Activated naive CD8-positive, alpha-beta T cell treated with anti-CD3 and anti-CD28 coated beads, Interleukin-2, amount 10 ng/mL, durations not matched to agents 7 days and 5 days (primary cell): ENCODE data around the gene TNRC6B. TPM values are rescaled to one million over a fixed set of nuclear protein-coding genes. Genes with fewer than 3 reads are reported as not detected.
"Not testable (repeated sequence)": the region's sequence is repeated elsewhere in the genome, so short reads cannot be mapped to it uniquely, and the experiment has no call there.

Experiments
- ATAC-seq: fragments of 150-1000 bp; cut with Tn5 transposase; one replicate; pipeline ENCODE4 v1.10.0; 2021; ENCODE audit warnings: low read depth, moderate library complexity
- POLR2A ChIA-PET: fragments of 350-600 bp; sonication (Branson Sonifier 250); formaldehyde crosslinking; loops from one replicate; lab custom pipeline; 2021; ENCODE audit warnings: antibody characterized with exemption; lab: Charles Lee
- DNase-seq: peaks from one replicate; pipeline ENCODE4 v3.0.0; 2021
- H3K27ac Mint-ChIP-seq: one replicate; pipeline ENCODE4 v1.8.0; 2022; ENCODE audit warnings: mild to moderate bottlenecking, mixed read lengths
- H3K27me3 Mint-ChIP-seq: one replicate; pipeline ENCODE4 v1.8.0; 2022; ENCODE audit warnings: mild to moderate bottlenecking, moderate library complexity, mixed read lengths
- H3K36me3 Mint-ChIP-seq: one replicate; pipeline ENCODE4 v1.8.0; 2021; ENCODE audit warnings: mild to moderate bottlenecking, mixed read lengths
- H3K4me1 Mint-ChIP-seq: one replicate; pipeline ENCODE4 v1.8.0; 2021; ENCODE audit warnings: mixed read lengths
- H3K4me3 Mint-ChIP-seq: one replicate; pipeline ENCODE4 v1.8.0; 2022; ENCODE audit warnings: mild to moderate bottlenecking, moderate library complexity, mixed read lengths
- H3K9me3 Mint-ChIP-seq: one replicate; pipeline ENCODE4 v1.8.0; 2021; ENCODE audit warnings: mixed read lengths
- total RNA-seq, 2 experiments: library from RNA; stranded (reverse); gene quantifications; one replicate each; pipeline ENCODE4 v1.2.3, GENCODE V29; 2021

Gene TNRC6B
- total RNA-seq, 2 experiments from 2014 or later: 89.6 to 91.4 TPM

GRCh38 chr22:40175611-40176244, 2.0 kb upstream of the TNRC6B start:
- Mint-ChIP-seq H3K27ac (peak overlapping the region; percentile 47), H3K4me3 (peak overlapping the region; percentile 32), H3K27me3 (no peaks in the 10 kb centered on the region), H3K4me1 (peaks cover 33% of the 10 kb centered on the region), H3K36me3 (peaks cover 8% of the 10 kb centered on the region), H3K9me3 (no peaks in the 10 kb centered on the region)
- POLR2A ChIA-PET: interaction anchor here (3.6 to 4.6 kb wide), 2 partner anchors 131 to 171 kb away, joined by 29 to 104 read pairs; partner anchors contain the start of gene ADSL
- DNase-seq (no peak), ATAC-seq (no peak)

GRCh38 chr22:40176921-40177737, 596 bp upstream of the TNRC6B start:
- peaks cover 36% of the 10 kb centered on the region for H3K4me1 Mint-ChIP-seq
- no peaks in the 10 kb centered on the region for H3K9me3 Mint-ChIP-seq
- H3K4me3 Mint-ChIP-seq: peak overlapping the region; percentile 86
- no peaks in the 10 kb centered on the region for H3K27me3 Mint-ChIP-seq
- POLR2A ChIA-PET: interaction anchor here (0.5 to 4.6 kb wide), 30 partner anchors 12 to 784 kb away, joined by 3 to 104 read pairs (median 4); partner anchors contain the start of gene ADSL
- H3K36me3 Mint-ChIP-seq: peaks cover 8% of the 10 kb centered on the region
- DNase-seq (peak; percentile 67), ATAC-seq (peak; percentile 60)
- peak overlapping the region; percentile 87 for H3K27ac Mint-ChIP-seq

- DNase-seq: peak; percentile 49
- peak overlapping the region; percentile 86 for H3K4me3 Mint-ChIP-seq
- peak overlapping the region; percentile 87 for H3K27ac Mint-ChIP-seq
- POLR2A ChIA-PET: interaction anchor here (0.8 to 4.6 kb wide), 14 partner anchors 10 to 732 kb away, joined by 3 to 104 read pairs (median 5); partner anchors contain the start of gene ADSL
- H3K9me3 Mint-ChIP-seq: no peaks in the 10 kb centered on the region
- ATAC-seq: peak; percentile 23
- peaks cover 7% of the 10 kb centered on the region for H3K36me3 Mint-ChIP-seq
- no peaks in the 10 kb centered on the region for H3K27me3 Mint-ChIP-seq
- H3K4me1 Mint-ChIP-seq: peaks cover 50% of the 10 kb centered on the region
Observed at GRCh38 chr22:40178417-40179409, 988 bp downstream of the TNRC6B start.

GRCh38 chr22:40179526-40179925, 1.8 kb downstream of the TNRC6B start:
- POLR2A ChIA-PET: interaction anchor here (0.9 to 4.6 kb wide), 6 partner anchors 11 to 167 kb away, joined by 3 to 104 read pairs (median 14); partner anchors contain the start of gene ADSL

GRCh38 chr22:40180403-40180802, 2.7 kb downstream of the TNRC6B start:
- Mint-ChIP-seq H3K27ac (peak overlapping the region; percentile 32), H3K27me3 (no peaks in the 10 kb centered on the region), H3K9me3 (peaks cover 3% of the 10 kb centered on the region), H3K4me3 (peak overlapping the region; percentile 86), H3K36me3 (peaks cover 18% of the 10 kb centered on the region), H3K4me1 (peaks cover 57% of the 10 kb centered on the region)
- DNase-seq (no peak), ATAC-seq (no peak)
- POLR2A ChIA-PET: interaction anchor here (0.6 to 4.6 kb wide), 4 partner anchors 55 to 651 kb away, joined by 3 to 104 read pairs (median 3); no protein-coding TSS in a partner anchor

More at GRCh38 chr22:40179526-40179925, 1.8 kb downstream of the TNRC6B start:
- ATAC-seq: no peak
- Mint-ChIP-seq H3K27me3 (no peaks in the 10 kb centered on the region), H3K27ac (peak overlapping the region; percentile 87), H3K4me1 (peaks cover 55% of the 10 kb centered on the region), H3K9me3 (peaks cover 1% of the 10 kb centered on the region), H3K4me3 (peak overlapping the region; percentile 86), H3K36me3 (peaks cover 12% of the 10 kb centered on the region)
- DNase-seq: no peak

- Mint-ChIP-seq H3K9me3 (peaks cover 3% of the 10 kb centered on the region), H3K27ac (no peak overlapping the region)
- POLR2A ChIA-PET: no interaction called here
Observed at GRCh38 chr22:40181323-40181722, 3.6 kb downstream of the TNRC6B start.

GRCh38 chr22:40182231-40182835, 4.6 kb downstream of the TNRC6B start:
- ATAC-seq (no peak), DNase-seq (no peak)
- Mint-ChIP-seq H3K4me3 (peak overlapping the region; percentile 70), H3K27me3 (no peaks in the 10 kb centered on the region), H3K36me3 (peaks cover 28% of the 10 kb centered on the region), H3K27ac (peak overlapping the region; percentile 78), H3K4me1 (peaks cover 47% of the 10 kb centered on the region), H3K9me3 (peaks cover 3% of the 10 kb centered on the region)
- POLR2A ChIA-PET: no interaction called here

More at GRCh38 chr22:40181323-40181722, 3.6 kb downstream of the TNRC6B start:
- H3K4me3 Mint-ChIP-seq: no peak overlapping the region
- H3K27me3 Mint-ChIP-seq: no peaks in the 10 kb centered on the region
- ATAC-seq: no peak
- DNase-seq: no peak
- peaks cover 27% of the 10 kb centered on the region for H3K36me3 Mint-ChIP-seq
- H3K4me1 Mint-ChIP-seq: peaks cover 57% of the 10 kb centered on the region

- H3K27me3 Mint-ChIP-seq: no peaks in the 10 kb centered on the region
- ATAC-seq (peak; percentile 61), DNase-seq (no peak)
- peaks cover 25% of the 10 kb centered on the region for H3K36me3 Mint-ChIP-seq
- peak overlapping the region; percentile 78 for H3K27ac Mint-ChIP-seq
- H3K4me3 Mint-ChIP-seq: peak overlapping the region; percentile 70
- H3K9me3 Mint-ChIP-seq: peaks cover 3% of the 10 kb centered on the region
- POLR2A ChIA-PET: no interaction called here
- H3K4me1 Mint-ChIP-seq: peaks cover 47% of the 10 kb centered on the region
Observed at GRCh38 chr22:40183029-40183581, 5.4 kb downstream of the TNRC6B start.

DNA sequence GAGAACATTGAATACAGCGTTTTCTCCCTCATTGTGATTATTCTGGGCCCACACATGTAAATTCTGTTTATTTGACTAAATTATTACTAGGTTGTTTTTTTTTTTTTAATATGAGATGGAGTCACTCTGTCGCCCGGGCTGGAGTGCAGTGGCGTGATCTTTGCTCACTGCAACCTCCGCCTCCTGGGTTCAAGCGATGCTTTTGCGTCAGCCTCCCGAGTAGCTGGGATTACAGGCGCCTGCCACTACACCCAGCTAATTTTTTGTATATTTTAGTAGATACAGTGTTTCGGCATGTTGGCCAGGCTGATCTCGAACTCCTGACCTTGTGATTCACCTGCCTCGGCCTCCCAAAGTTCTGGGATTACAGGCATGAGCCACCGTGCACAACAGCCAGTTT, 5.9 kb downstream of the TNRC6B start:
- H3K4me1 Mint-ChIP-seq: peaks cover 47% of the 10 kb centered on the region
- H3K4me3 Mint-ChIP-seq: peak overlapping the region; percentile 70
- H3K9me3 Mint-ChIP-seq, H3K27me3 Mint-ChIP-seq, DNase-seq, ATAC-seq, H3K27ac Mint-ChIP-seq, POLR2A ChIA-PET: not testable (repeated sequence)
- peaks cover 26% of the 10 kb centered on the region for H3K36me3 Mint-ChIP-seq

- Mint-ChIP-seq H3K27me3 (no peaks in the 10 kb centered on the region), H3K4me1 (peaks cover 37% of the 10 kb centered on the region), H3K27ac (no peak overlapping the region), H3K36me3 (peaks cover 27% of the 10 kb centered on the region), H3K4me3 (no peak overlapping the region), H3K9me3 (peaks cover 3% of the 10 kb centered on the region)
- POLR2A ChIA-PET: no interaction called here
- DNase-seq (no peak), ATAC-seq (no peak)
Observed at GRCh38 chr22:40187389-40187788, 9.7 kb downstream of the TNRC6B start.

DNA sequence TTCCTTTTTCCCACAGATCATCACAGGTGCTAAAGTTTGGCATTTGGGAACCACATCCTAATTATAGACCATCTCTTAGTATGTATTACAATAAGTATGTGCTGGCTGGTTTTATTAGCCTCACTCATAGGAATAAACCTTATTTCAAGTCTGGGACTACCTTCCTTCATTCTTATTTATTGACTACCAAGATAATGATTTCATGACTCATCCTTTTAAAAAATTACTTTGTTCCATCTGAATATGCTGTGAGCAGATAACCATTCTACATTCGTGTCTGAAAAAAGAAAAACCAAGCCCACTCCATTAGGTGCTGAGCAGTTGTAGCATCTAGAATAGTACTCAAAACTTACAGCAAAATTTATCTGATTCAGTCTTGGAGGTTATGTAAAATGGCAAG, 12.3 kb downstream of the TNRC6B start:
- ATAC-seq (no peak), DNase-seq (no peak)
- Mint-ChIP-seq H3K4me1 (peaks cover 37% of the 10 kb centered on the region), H3K27me3 (no peaks in the 10 kb centered on the region), H3K36me3 (peaks cover 26% of the 10 kb centered on the region), H3K4me3 (no peak overlapping the region), H3K9me3 (no peaks in the 10 kb centered on the region), H3K27ac (no peak overlapping the region)
- POLR2A ChIA-PET: interaction anchor here (1.8 kb wide), 1 partner anchor 13 kb away, joined by 5 read pairs; the partner anchor contains the start of gene TNRC6B

DNA sequence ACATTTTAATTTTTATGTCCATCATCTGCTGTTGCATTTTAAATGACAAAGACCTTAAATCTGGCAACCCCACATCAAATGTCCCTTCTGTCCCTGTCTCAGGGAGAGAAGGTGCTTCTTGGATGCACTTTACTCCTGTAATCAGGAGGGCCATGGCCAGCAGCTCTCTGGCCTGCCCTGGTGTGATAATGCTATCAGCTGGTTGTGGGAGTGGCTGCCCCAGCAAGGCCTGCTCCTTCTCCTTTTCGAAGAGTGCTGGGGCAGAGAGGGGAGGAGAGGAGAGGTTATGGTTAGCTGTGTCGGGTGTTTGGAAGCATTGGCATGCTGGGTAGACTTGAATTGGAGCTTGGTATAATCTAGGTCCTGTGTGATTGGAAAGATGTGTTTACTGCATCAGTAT, 12.8 kb downstream of the TNRC6B start:
- H3K27ac Mint-ChIP-seq: peak overlapping the region; percentile 19

More for the DNA sequence above, 12.8 kb downstream of the TNRC6B start:
- ATAC-seq (no peak), DNase-seq (no peak)
- Mint-ChIP-seq H3K27me3 (no peaks in the 10 kb centered on the region), H3K4me3 (no peak overlapping the region), H3K9me3 (no peaks in the 10 kb centered on the region), H3K4me1 (peaks cover 35% of the 10 kb centered on the region), H3K36me3 (peaks cover 21% of the 10 kb centered on the region)
- POLR2A ChIA-PET: interaction anchor here (1.8 to 3.2 kb wide), 2 partner anchors 13 to 146 kb away, joined by 5 to 10 read pairs; partner anchors contain the start of gene TNRC6B
